ENCODE data around the gene KBTBD8. TPM values are rescaled to one million over a fixed set of nuclear protein-coding genes. Genes with fewer than 3 reads are reported as not detected.

Gene KBTBD8
- total RNA-seq, 4 donors from 2014 or later, result 1.1 to 8.0 (median 1.6) TPM

DNA sequence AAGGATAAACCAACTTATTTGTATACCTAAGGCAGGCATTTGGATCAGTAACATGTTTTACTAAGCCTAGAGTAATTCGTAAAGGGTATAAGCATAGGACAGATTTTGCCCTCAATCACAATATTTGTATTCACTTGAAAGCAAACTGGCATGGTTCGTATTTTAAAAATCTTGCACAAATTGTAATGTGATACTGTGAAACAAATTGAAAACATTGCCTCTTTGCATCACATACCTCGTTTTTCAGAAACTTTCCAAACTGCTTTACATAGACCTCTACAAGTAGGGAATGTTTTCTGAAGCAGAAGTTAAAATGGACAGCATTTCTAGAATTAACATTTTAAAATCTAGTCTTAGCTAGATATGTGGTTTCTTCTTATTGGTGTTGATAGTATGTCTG lies 11.6 kb downstream of the KBTBD8 start:
- intact Hi-C loops (cut with DNase I; ENCODE audit: low total_unique reads) (no loop called here), in situ Hi-C loops (cut with MboI; ENCODE audit: low sequenced_read_pairs in 4 of 4) (no loop called here)
- Histone ChIP-seq H3K36me3 (peaks cover 0 to 11% of the 10 kb centered on the region in 2 donors), H3K4me3 (no peak overlapping the region), H3K27me3 (no peaks in the 10 kb centered on the region), H3K27ac (no peak overlapping the region), H3K4me1 (no peaks in the 10 kb centered on the region), H3K9me3 (no peaks in the 10 kb centered on the region)
- no peak for DNase-seq
- no peak for TF ChIP-seq POLR2A (IDR thresholded peaks at IDR 0.05)
- TF ChIP-seq, protein P1, sequence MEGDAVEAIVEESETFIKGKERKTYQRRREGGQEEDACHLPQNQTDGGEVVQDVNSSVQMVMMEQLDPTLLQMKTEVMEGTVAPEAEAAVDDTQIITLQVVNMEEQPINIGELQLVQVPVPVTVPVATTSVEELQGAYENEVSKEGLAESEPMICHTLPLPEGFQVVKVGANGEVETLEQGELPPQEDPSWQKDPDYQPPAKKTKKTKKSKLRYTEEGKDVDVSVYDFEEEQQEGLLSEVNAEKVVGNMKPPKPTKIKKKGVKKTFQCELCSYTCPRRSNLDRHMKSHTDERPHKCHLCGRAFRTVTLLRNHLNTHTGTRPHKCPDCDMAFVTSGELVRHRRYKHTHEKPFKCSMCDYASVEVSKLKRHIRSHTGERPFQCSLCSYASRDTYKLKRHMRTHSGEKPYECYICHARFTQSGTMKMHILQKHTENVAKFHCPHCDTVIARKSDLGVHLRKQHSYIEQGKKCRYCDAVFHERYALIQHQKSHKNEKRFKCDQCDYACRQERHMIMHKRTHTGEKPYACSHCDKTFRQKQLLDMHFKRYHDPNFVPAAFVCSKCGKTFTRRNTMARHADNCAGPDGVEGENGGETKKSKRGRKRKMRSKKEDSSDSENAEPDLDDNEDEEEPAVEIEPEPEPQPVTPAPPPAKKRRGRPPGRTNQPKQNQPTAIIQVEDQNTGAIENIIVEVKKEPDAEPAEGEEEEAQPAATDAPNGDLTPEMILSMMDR (IDR thresholded peaks at IDR 0.05 in 4 of 5, conservative IDR thresholded peaks at IDR 0.05 in 1 of 5), result no peak
- no peak for ATAC-seq

DNA sequence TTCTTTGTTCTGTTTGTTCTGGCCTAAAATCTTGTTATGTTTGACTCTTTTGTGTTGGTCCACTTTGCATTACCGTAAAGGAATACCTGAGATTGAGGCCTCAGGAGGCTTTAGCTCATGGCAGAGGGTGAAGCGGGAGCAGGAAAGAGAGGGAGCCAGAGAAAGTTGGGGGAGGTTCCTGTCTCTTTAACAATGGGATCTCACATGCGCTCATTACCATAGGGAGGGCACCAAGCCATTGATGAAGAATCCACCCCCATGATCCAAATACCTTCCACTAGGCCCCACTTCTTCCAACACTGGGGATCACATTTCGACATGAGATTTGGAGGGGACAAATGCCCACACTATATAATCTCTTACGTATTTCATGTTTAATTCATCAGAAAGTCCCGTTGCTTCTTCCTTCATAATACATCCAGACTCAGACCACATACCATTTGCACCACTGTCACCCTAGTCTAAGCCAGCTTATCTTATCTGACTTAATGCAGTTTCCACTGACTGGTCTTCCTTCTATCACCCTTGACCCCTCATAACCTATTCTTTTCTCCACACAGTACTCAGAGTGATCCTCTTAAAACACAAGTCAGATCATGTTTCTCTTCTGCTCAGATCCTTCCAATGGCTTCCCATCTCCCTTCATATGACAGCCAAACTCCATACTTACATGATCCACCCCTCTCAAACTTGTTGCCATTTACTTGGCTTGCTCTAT lies 13.5 kb downstream of the KBTBD8 start:
- no peaks in the 10 kb centered on the region for H3K9me3 ChIP-seq
- TF ChIP-seq, protein P1 (IDR thresholded peaks at IDR 0.05 in 4 of 5, conservative IDR thresholded peaks at IDR 0.05 in 1 of 5), result no peak
- H3K36me3 ChIP-seq, result peaks cover 0 to 11% of the 10 kb centered on the region in 2 donors
- no peak for ATAC-seq
- no peaks in the 10 kb centered on the region for H3K27me3 ChIP-seq
- in situ Hi-C loops (cut with MboI; ENCODE audit: low sequenced_read_pairs in 4 of 4), result no loop called here
- no peak overlapping the region for H3K4me3 ChIP-seq
- intact Hi-C loops (cut with DNase I; ENCODE audit: low total_unique reads), result no loop called here
- no peaks in the 10 kb centered on the region for H3K4me1 ChIP-seq
- no peak for DNase-seq
- no peak overlapping the region for H3K27ac ChIP-seq

DNA sequence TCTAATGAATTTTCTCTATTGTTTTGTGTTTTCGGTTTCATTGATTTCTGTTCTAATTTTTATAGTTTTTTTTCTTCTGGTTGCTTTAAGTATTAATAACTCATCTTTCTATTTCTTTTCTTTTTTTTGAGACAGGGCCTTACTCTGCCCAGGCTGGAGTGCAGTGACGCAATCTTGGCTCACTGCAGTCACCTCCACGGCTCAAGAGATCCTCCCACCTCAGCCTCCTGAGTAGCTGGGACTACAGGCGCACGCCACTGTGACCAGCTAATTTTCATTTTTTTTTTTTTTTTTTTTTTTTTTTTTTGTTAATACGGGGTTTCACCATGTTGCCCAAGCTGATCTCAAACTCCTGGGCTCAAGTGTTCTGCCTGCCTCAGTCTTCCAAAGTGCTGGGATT lies 14.5 kb downstream of the KBTBD8 start:
- in situ Hi-C loops (cut with MboI; ENCODE audit: low sequenced_read_pairs in 4 of 4), result no loop called here
- peaks cover 0 to 11% of the 10 kb centered on the region in 2 donors for H3K36me3 ChIP-seq
- intact Hi-C loops (cut with DNase I; ENCODE audit: low total_unique reads), result no loop called here
- no peak overlapping the region for H3K27ac ChIP-seq
- DNase-seq, result no peak
- H3K9me3 ChIP-seq, result no peaks in the 10 kb centered on the region
- ATAC-seq, result no peak
- H3K27me3 ChIP-seq, result no peaks in the 10 kb centered on the region
- TF ChIP-seq, protein P1 (IDR thresholded peaks at IDR 0.05 in 4 of 5, conservative IDR thresholded peaks at IDR 0.05 in 1 of 5), result no peak
- TF ChIP-seq POLR2A (IDR thresholded peaks at IDR 0.05), result no peak
- no peaks in the 10 kb centered on the region for H3K4me1 ChIP-seq
- H3K4me3 ChIP-seq, result no peak overlapping the region

- Histone ChIP-seq H3K9me3 (no peaks in the 10 kb centered on the region), H3K4me1 (no peaks in the 10 kb centered on the region), H3K4me3 (no peak overlapping the region), H3K27ac (no peak overlapping the region), H3K27me3 (peaks cover 0 to 3% (median 0%) of the 10 kb centered on the region in 3 donors), H3K36me3 (no peaks in the 10 kb centered on the region)
- in situ Hi-C loops (cut with MboI; ENCODE audit: low sequenced_read_pairs in 4 of 4) (no loop called here), intact Hi-C loops (cut with DNase I; ENCODE audit: low total_unique reads) (no loop called here)
- no peak for DNase-seq
- ATAC-seq, result no peak
- no peak for TF ChIP-seq POLR2A (IDR thresholded peaks at IDR 0.05)
- TF ChIP-seq, protein P1 (IDR thresholded peaks at IDR 0.05 in 4 of 5, conservative IDR thresholded peaks at IDR 0.05 in 1 of 5), result no peak
These were observed 17.8 kb downstream of the KBTBD8 start for GRCh38 chr3:67015702-67016484.
